ENCODE measurements around the gene ZNF20. TPM values are rescaled to one million over a fixed set of nuclear protein-coding genes. Genes with fewer than 3 reads are reported as not detected.
A peak's percentile ranks its signal among the peaks of the same experiment; 100 is the strongest.
"Not testable (repeated sequence)": the region's sequence is repeated elsewhere in the genome, so short reads cannot be mapped to it uniquely, and the experiment has no call there.

ZNF20 gene
- total RNA-seq, 3 donors from 2014 or later, result 1.0 to 2.5 (median 1.2) TPM

DNA sequence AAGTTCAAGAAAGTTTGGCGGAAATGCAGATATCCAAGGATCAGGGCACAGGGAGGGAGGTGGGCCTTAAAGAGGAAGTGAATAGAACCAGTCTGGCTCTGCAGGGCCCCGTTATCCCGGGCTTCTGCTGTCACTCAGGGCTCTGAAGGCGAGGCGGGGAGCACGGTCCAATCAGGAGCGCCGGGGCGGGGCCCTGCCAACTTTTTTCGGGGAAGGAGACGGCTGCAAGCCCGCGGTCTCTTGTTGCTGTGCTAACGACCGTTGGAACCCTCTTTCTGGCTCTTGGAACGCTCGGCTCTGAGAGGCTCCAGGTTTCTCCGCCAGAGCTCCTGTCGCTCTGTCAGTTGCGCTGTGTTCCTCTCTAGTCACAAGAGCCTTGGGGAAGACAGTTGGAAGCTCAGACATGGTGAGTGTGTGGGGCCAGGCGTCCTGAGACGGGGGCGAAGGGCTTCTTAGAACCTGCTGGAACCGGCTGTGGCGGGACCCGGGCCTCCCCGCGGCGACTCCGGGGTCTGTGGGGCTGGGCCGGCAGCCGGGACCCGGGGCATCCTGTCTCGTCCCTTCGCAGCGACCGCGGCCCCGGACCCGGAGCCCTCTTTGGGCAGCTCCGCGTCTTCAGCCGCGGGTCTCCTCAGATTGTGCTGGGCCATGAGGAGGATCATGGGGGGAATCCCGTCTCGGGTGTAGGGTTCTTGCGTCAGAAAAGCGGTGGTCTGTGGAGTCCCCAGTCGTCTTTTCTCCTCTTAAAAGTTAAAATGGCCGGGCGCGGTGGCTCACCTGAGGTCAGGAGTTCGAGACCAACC lies 47.9 kb downstream of the ZNF20 start:
- Mint-ChIP-seq H3K36me3 (ENCODE audit: insufficient read depth) (no peaks in the 10 kb centered on the region), H3K4me3 (peak overlapping the region; percentile 78), H3K27me3 (ENCODE audit: low read depth) (peaks cover 9% of the 10 kb centered on the region), H3K9me3 (no peaks in the 10 kb centered on the region), H3K4me1 (ENCODE audit: low read depth) (peaks cover 6% of the 10 kb centered on the region)
- DNase-seq (peak; percentile 21), ATAC-seq (peak; percentile 90 to 93)

DNA sequence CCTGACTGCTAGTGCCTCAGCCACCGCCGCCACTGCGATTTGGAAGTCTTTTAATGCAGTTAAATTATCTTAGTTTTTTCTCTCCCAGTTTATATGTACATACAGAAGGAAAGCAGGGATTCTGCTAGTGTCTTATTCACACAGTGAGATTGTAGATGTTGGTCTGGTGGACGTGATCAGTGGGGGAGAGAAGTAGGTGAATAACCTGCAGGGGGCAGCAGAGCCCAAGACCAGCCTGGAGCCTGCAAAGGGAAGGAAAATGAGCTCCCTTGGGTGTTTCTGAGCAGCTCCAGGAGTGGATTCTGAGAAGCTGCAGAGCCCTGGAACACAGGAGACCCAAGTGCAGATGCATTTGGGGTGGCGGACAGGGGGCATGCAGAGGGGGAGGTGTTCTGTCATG lies 49.3 kb downstream of the ZNF20 start:
- Mint-ChIP-seq H3K27me3 (ENCODE audit: low read depth) (peaks cover 9% of the 10 kb centered on the region), H3K4me1 (ENCODE audit: low read depth) (peaks cover 6% of the 10 kb centered on the region), H3K36me3 (ENCODE audit: insufficient read depth) (no peaks in the 10 kb centered on the region), H3K4me3 (no peak overlapping the region), H3K9me3 (no peaks in the 10 kb centered on the region)
- ATAC-seq, result peak in 1 of 2 donors; percentile 36
- peak; percentile 45 for DNase-seq

DNA sequence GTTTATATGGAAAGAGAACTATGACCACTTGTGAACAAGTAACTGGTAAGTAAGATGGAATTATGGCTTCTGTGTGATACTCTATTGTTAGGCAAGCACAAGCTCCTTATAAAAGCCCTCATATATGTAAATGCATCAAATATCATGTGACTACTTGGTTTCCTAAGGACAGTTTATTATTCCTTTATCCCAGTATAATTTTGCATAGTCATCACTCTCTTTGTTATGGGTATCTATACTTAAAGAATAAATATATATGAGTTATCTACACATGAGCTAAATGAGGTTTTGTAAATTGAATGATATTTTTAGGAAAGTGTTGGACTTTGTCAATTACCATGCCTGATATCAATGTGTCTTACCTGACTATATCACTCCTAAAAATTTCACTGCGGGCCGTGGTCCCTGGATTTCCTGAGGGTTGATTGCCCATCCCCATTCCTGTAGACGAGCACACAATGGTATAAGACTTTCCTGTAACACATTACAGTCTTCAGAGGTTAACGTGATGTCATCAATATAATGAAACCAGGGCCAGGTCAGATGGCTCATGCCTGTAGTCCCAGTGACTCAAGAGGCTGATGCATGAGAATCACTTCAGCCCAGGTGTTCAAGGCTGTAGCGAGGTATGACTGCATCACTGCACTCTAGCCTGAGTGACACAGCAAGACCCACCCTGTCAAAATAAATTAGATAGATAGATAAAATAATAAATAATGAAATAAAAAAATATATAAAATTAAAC lies 54.9 kb downstream of the ZNF20 start:
- DNase-seq, result no peak
- H3K27me3 Mint-ChIP-seq (ENCODE audit: low read depth), result no peaks in the 10 kb centered on the region
- H3K9me3 Mint-ChIP-seq, result peaks cover 6% of the 10 kb centered on the region
- H3K4me1 Mint-ChIP-seq (ENCODE audit: low read depth), result no peaks in the 10 kb centered on the region
- H3K4me3 Mint-ChIP-seq, result no peak overlapping the region
- no peak for ATAC-seq
- H3K36me3 Mint-ChIP-seq (ENCODE audit: insufficient read depth), result no peaks in the 10 kb centered on the region

DNA sequence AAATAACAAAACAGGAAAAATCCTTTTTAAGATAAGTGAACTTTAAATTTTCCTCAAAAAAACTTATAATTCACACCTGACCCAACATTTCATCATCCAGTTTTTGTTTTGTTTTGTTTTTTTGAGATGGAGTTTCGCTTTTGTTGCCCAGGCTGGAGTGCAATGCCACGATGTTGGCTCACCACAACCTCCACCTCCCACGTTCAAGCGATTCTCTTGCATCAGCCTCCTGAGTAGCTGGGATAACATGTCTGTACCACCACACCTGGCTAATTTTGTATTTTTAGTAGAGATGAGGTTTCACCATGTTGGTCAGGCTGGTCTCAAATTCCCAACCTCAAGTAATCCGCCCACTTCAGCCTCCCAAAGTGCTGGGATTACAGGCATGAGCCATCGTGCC lies 56.8 kb downstream of the ZNF20 start:
- H3K4me3 Mint-ChIP-seq; H3K36me3 Mint-ChIP-seq (ENCODE audit: insufficient read depth); DNase-seq; H3K9me3 Mint-ChIP-seq; ATAC-seq; H3K4me1 Mint-ChIP-seq (ENCODE audit: low read depth); H3K27me3 Mint-ChIP-seq (ENCODE audit: low read depth): not testable (repeated sequence)

Other genes starting within 250 kb of the ZNF20 start
- gene ZNF700, start 215.2 kb downstream of the ZNF20 start, total RNA-seq, result 1 to 10 TPM; 6.3 to 6.4 (median 6.4) TPM
- gene ZNF763, start 175.3 kb downstream of the ZNF20 start, total RNA-seq, result under 1 TPM; 0.24 to 0.56 (median 0.27) TPM
- under 1 TPM; 0.16 to 0.57 (median 0.51) TPM for gene ZNF433, start 104.7 kb downstream of the ZNF20 start, total RNA-seq
- gene ZNF878, start 87.4 kb downstream of the ZNF20 start, total RNA-seq, result under 1 TPM; 0.13 to 0.28 (median 0.19) TPM
- gene ZNF844, start 75.6 kb downstream of the ZNF20 start, total RNA-seq, result 1 to 10 TPM; 1.9 to 3.1 (median 2.8) TPM
- gene ZNF625, start 16.4 kb upstream of the ZNF20 start, total RNA-seq, result 1 to 10 TPM in 2 of 3 donors, under 1 TPM in 1; 0.98 to 1.6 (median 1.1) TPM
- 10 to 100 TPM in 1 of 3 donors, 1 to 10 TPM in 2; 9.7 to 11.6 (median 9.8) TPM for gene ZNF136, start 22.7 kb upstream of the ZNF20 start, total RNA-seq
- gene ZNF44, start 154.5 kb upstream of the ZNF20 start, total RNA-seq, result 1 to 10 TPM; 4.9 to 7.1 (median 6.1) TPM
- 1 to 10 TPM; 1.3 to 1.6 (median 1.4) TPM for gene ZNF563, start 193.3 kb upstream of the ZNF20 start, total RNA-seq
- gene ZNF442, start 225.3 kb upstream of the ZNF20 start, total RNA-seq, result under 1 TPM; 0.29 to 0.81 (median 0.73) TPM